Measurements from ENCODE around the gene SAP30L. TPM values are rescaled to one million over a fixed set of nuclear protein-coding genes. Genes with fewer than 3 reads are reported as not detected.
A peak's percentile ranks its signal among the peaks of the same experiment; 100 is the strongest.

The SAP30L gene
- total and polyA plus RNA-seq, 3 donors from 2014 or later = 53.7 to 70.9 (median 56.9) TPM

DNA sequence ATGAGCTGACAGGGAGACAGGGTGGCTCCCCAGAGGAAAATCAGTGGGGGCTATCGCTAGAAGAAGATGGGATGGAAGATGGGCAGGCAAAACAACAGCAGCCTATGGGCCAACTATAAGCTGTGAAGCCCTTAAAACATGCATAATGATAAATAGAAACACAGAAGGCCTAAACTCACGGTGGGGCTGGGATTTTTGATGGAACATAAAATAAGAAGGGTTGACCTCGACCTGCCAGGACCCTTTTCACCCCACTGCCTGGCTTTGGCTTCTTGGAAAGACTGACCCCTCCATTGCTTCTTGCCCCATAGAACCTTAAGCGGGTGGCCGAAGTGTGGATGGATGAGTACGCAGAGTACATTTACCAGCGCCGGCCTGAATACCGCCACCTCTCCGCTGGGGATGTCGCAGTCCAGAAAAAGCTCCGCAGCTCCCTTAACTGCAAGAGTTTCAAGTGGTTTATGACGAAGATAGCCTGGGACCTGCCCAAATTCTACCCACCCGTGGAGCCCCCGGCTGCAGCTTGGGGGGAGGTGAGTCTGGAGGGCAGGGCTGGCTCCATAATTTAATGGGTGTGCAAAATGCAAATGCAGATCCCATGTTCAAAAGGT, 36.5 kb upstream of the SAP30L start:
- 91 to 96% methylated on average over 15 of the region's 15 CpGs for WGBS, 2 donors

GRCh38 chr5:154410008-154410407, 35.8 kb upstream of the SAP30L start:
- no peaks in the 10 kb centered on the region for H3K36me3 ChIP-seq (ENCODE audit: low read depth, missing control alignments)
- H3K4me3 ChIP-seq = no peak overlapping the region
- no peaks in the 10 kb centered on the region for H3K9me3 ChIP-seq
- DNase-seq = no peak
- intact Hi-C loops (cut with DNase I; ENCODE audit: low total_unique reads) = no loop called here
- TF ChIP-seq, protein P1, sequence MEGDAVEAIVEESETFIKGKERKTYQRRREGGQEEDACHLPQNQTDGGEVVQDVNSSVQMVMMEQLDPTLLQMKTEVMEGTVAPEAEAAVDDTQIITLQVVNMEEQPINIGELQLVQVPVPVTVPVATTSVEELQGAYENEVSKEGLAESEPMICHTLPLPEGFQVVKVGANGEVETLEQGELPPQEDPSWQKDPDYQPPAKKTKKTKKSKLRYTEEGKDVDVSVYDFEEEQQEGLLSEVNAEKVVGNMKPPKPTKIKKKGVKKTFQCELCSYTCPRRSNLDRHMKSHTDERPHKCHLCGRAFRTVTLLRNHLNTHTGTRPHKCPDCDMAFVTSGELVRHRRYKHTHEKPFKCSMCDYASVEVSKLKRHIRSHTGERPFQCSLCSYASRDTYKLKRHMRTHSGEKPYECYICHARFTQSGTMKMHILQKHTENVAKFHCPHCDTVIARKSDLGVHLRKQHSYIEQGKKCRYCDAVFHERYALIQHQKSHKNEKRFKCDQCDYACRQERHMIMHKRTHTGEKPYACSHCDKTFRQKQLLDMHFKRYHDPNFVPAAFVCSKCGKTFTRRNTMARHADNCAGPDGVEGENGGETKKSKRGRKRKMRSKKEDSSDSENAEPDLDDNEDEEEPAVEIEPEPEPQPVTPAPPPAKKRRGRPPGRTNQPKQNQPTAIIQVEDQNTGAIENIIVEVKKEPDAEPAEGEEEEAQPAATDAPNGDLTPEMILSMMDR (IDR thresholded peaks at IDR 0.05) = no peak
- TF ChIP-seq POLR2A (IDR thresholded peaks at IDR 0.05) = no peak
- H3K4me1 ChIP-seq = peaks cover 6% of the 10 kb centered on the region
- H3K27me3 ChIP-seq = no peaks in the 10 kb centered on the region
- H3K27ac ChIP-seq = no peak overlapping the region

More for the DNA sequence above, 36.5 kb upstream of the SAP30L start:
- Histone ChIP-seq H3K4me3 (no peak overlapping the region), H3K27me3 (no peaks in the 10 kb centered on the region), H3K4me1 (peaks cover 10% of the 10 kb centered on the region), H3K9me3 (no peaks in the 10 kb centered on the region), H3K27ac (no peak overlapping the region), H3K36me3 (ENCODE audit: low read depth, missing control alignments) (no peaks in the 10 kb centered on the region)
- DNase-seq = peak; percentile 6
- TF ChIP-seq, protein P1 (IDR thresholded peaks at IDR 0.05) = no peak
- intact Hi-C loops (cut with DNase I; ENCODE audit: low total_unique reads) = loop anchor here (10.0 kb wide), 2 partner anchors 215 to 335 kb away; partner anchors contain the start of gene GALNT10

DNA sequence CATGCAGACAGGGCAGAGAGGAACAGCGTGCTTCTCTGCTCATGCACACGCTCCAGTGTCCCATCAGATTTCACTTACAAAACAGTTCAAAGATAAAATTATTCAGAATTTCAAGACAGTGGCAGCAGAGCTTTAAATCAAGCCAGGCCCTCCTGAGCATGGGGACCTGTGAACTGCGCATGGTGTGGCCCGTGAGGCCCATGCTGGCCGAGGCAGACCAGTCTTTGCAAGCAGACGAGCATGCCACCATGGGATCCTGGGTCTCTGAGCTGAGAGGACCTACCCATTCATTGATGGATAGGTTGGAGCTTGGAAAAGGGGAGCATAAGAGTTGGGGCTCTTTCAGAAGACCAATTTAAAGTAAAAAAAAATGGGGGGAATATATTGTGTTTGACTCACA, 35.0 kb upstream of the SAP30L start:
- WGBS, 2 donors = 79 to 88% methylated on average over 6 of the region's 6 CpGs
- Histone ChIP-seq H3K27me3 (no peaks in the 10 kb centered on the region), H3K4me1 (no peaks in the 10 kb centered on the region), H3K4me3 (no peak overlapping the region), H3K27ac (no peak overlapping the region), H3K36me3 (ENCODE audit: low read depth, missing control alignments) (no peaks in the 10 kb centered on the region), H3K9me3 (no peaks in the 10 kb centered on the region)
- intact Hi-C loops (cut with DNase I; ENCODE audit: low total_unique reads) = no loop called here
- peak; percentile 6 for DNase-seq
- TF ChIP-seq, protein P1 (IDR thresholded peaks at IDR 0.05) = no peak
- no peak for TF ChIP-seq POLR2A (IDR thresholded peaks at IDR 0.05)

DNA sequence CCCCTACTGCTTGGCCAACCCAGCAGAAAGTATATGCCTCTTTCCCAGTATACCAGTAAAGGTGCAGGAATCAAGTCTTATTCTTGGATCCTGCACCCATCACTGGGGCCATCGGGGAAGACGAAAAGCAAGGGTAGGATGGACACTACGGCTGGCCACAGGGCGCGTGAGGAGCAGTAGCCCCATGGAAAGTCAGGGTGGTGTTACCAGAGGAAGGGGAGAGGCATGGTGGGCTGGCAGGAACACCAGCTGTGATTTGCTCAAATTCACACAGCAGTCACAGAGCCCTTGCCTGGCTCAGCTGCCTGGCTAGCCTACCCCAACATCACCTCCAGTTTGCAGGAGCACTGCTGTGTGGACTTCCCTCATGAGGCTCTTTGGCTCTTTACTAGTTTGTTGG, 34.5 kb upstream of the SAP30L start:
- DNase-seq = no peak
- Histone ChIP-seq H3K9me3 (no peaks in the 10 kb centered on the region), H3K27ac (no peak overlapping the region), H3K36me3 (ENCODE audit: low read depth, missing control alignments) (no peaks in the 10 kb centered on the region), H3K4me3 (no peak overlapping the region), H3K4me1 (no peaks in the 10 kb centered on the region), H3K27me3 (no peaks in the 10 kb centered on the region)
- TF ChIP-seq, protein P1 (IDR thresholded peaks at IDR 0.05) = no peak
- TF ChIP-seq POLR2A (IDR thresholded peaks at IDR 0.05) = no peak
- intact Hi-C loops (cut with DNase I; ENCODE audit: low total_unique reads) = no loop called here
- 92 to 94% methylated on average over 5 of the region's 5 CpGs for WGBS, 2 donors

DNA sequence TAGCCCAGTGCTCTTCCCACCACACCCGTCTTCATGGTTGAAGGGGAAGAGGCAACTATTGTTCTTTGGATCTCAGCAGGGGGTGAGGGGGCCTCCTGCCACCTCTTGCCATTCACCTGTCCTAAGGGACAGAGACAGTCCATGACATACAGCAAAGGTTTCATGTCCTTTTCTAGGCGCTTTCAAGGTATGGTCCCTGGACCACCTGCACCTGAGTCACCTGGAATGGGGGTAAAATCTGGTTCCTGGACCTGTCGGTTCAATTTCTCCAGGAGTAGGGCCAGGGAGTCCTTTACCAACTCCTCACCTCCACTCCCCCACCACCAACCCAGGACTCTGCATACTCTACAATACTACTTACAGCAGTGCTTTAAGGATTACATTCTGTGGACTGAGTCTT, 33.5 kb upstream of the SAP30L start:
- Histone ChIP-seq H3K27ac (no peak overlapping the region), H3K9me3 (no peaks in the 10 kb centered on the region), H3K27me3 (no peaks in the 10 kb centered on the region), H3K4me3 (no peak overlapping the region), H3K4me1 (no peaks in the 10 kb centered on the region), H3K36me3 (ENCODE audit: low read depth, missing control alignments) (no peaks in the 10 kb centered on the region)
- WGBS, 2 donors = 90 to 98% methylated on average over 3 of the region's 3 CpGs
- intact Hi-C loops (cut with DNase I; ENCODE audit: low total_unique reads) = no loop called here
- DNase-seq = no peak
- TF ChIP-seq POLR2A (IDR thresholded peaks at IDR 0.05) = no peak
